K562 (cell line): ENCODE data around the gene MBOAT2. TPM values are rescaled to one million over a fixed set of nuclear protein-coding genes. Genes with fewer than 3 reads are reported as not detected.

Experiments used
- ATAC-seq: fragments of 200-7000 bp; cut with Tn5 transposase; 3 replicates; pipeline ENCODE4 v1.9.1; 2020; ENCODE audit warnings: moderate library complexity
- BruUV-seq: library from RNA; stranded (reverse); fragments of 400-500 nt; replicated peaks from 2 replicates; lab custom pipeline; 2021; lab: Mats Ljungman, UMichigan
- CTCF ChIA-PET: fragments of 300-600 bp; formaldehyde crosslinking; extraction: SDS; loops from one replicate; lab custom pipeline; 2021; ENCODE audit warnings: low intra/inter-chr PET ratio; lab: Yijun Ruan, JAX
- POLR2A ChIA-PET: fragments of 300-600, 350-650 bp; sonication (Branson Sonifier 250); formaldehyde crosslinking; extraction: SDS; loops from one replicate; lab custom pipeline; 2021; ENCODE audit warnings: antibody characterized with exemption, inconsistent platforms; lab: Yijun Ruan, JAX
- DNase-seq, 4 experiments: peaks; one replicate each; pipeline versions ENCODE4 v3.0.0 to v3.0.0-alpha.2; 2011 to 2018; ENCODE audit warnings: low spot score in 3 of 4, mixed read lengths in 3 of 4; ENCODE audit errors: extremely low read depth in 1 of 4
- FAIRE-seq: peaks from 2 replicates; lab custom pipeline; 2011; peaks lifted over from hg19 to GRCh38; lab: Jason Lieb, UNC
- H2AFZ ChIP-seq: 2 replicates; pipeline ENCODE4 v1.6.0; 2011; ENCODE audit warnings: low read depth, low read length, control low read depth, inconsistent platforms
- H3K27ac ChIP-seq: fragments of 200-600 bp; 3 replicates; pipeline ENCODE4 v1.8.0; 2011; ENCODE audit warnings: low read depth, mild to moderate bottlenecking, control low read depth, inconsistent platforms, low read length, moderate library complexity, mixed read lengths; ENCODE audit errors: extremely low read depth
- H3K27me3 ChIP-seq, 2 experiments: fragments of 300-600 bp in 1 of 2; 2 replicates in 1 of 2; 3 replicates in 1 of 2; pipeline versions ENCODE4 v1.6.0 to v1.8.0; 2011; ENCODE audit warnings: inconsistent platforms in 2 of 2, low read length in 2 of 2, mild to moderate bottlenecking in 1 of 2, mixed read lengths in 1 of 2, moderate library complexity in 1 of 2; ENCODE audit not compliant: control insufficient read depth in 2 of 2, insufficient read depth in 2 of 2
- H3K36me3 ChIP-seq: fragments of 300-600 bp; 3 replicates; pipeline ENCODE4 v1.8.0; 2011; ENCODE audit warnings: mild to moderate bottlenecking, low read length, inconsistent platforms; ENCODE audit not compliant: control insufficient read depth, insufficient read depth
- H3K4me1 ChIP-seq, 2 experiments: fragments of 200-600 bp in 1 of 2; replicated peaks in 1 of 2; 2 replicates in 1 of 2; 3 replicates in 1 of 2; pipeline versions ENCODE4 v1.5.1 to v1.8.0; 2011; ENCODE audit warnings: inconsistent platforms in 2 of 2, low read length in 2 of 2, mild to moderate bottlenecking in 1 of 2, mixed read lengths in 1 of 2, moderate library complexity in 1 of 2; ENCODE audit not compliant: control insufficient read depth in 2 of 2, insufficient read depth in 2 of 2
- H3K4me2 ChIP-seq: 2 replicates; pipeline ENCODE4 v1.6.1; 2011; ENCODE audit warnings: low read length, control low read depth, inconsistent platforms, mixed read lengths; ENCODE audit not compliant: insufficient read depth
- H3K4me3 ChIP-seq: fragments of 200-600 bp; sonication (generic), shearing (Covaris generic); 2 replicates; pipeline ENCODE4 v1.5.1; 2016; ENCODE audit warnings: control low read depth, inconsistent platforms
- H3K79me2 ChIP-seq: fragments of 200-600 bp; 3 replicates; pipeline ENCODE4 v1.8.0; 2011; ENCODE audit warnings: low read length, inconsistent platforms; ENCODE audit not compliant: control insufficient read depth, insufficient read depth
- H3K9ac ChIP-seq, 2 experiments: 2 replicates each; pipeline versions ENCODE4 v1.6.0 to v1.6.1; 2011; ENCODE audit warnings: low read depth in 2 of 2, low read length in 2 of 2, control low read depth in 1 of 2, inconsistent platforms in 1 of 2, mild to moderate bottlenecking in 1 of 2, mixed read lengths in 1 of 2; ENCODE audit not compliant: insufficient read depth in 1 of 2
- H3K9me1 ChIP-seq: one replicate; pipeline ENCODE4 v1.6.0; 2011; ENCODE audit warnings: inconsistent platforms, mild to moderate bottlenecking, low read length, moderate library complexity; ENCODE audit not compliant: control insufficient read depth, insufficient read depth
- H3K9me3 ChIP-seq: replicated peaks from 2 replicates; pipeline ENCODE4 v1.5.1; 2011; ENCODE audit warnings: low read depth, low read length, inconsistent platforms; ENCODE audit not compliant: control insufficient read depth, insufficient read depth
- H4K20me1 ChIP-seq: replicated peaks from 2 replicates; pipeline ENCODE4 v1.6.1; 2011; ENCODE audit warnings: low read length, inconsistent platforms, mixed read lengths; ENCODE audit not compliant: control insufficient read depth, insufficient read depth
- BRD4 ChIP-seq: fragments of 200-600 bp; sonication (generic); IDR thresholded peaks from 2 replicates; pipeline ENCODE4 v1.6.1; 2017; ENCODE audit warnings: inconsistent platforms
- CREM ChIP-seq: IDR thresholded peaks from 2 replicates; pipeline ENCODE4 v1.6.1; 2014; ENCODE audit warnings: antibody characterized with exemption, low read depth
- EP400 ChIP-seq: fragments of 450-650 bp; IDR thresholded peaks from 2 replicates; pipeline ENCODE4 v1.6.1; 2017; ENCODE audit warnings: antibody characterized with exemption, mild to moderate bottlenecking, moderate library complexity
- ETV1 ChIP-seq: fragments of 450-650 bp; conservative IDR thresholded peaks from 2 replicates; pipeline ENCODE4 v1.6.1; 2016; ENCODE audit warnings: missing genetic modification characterization, control low read depth, low read depth, missing compliant biosample characterization
- ETV6 ChIP-seq, 3 experiments: fragments of 150-350 bp in 1 of 3; sonication (generic) in 1 of 3; formaldehyde crosslinking in 1 of 3; IDR thresholded peaks; 2 replicates each; pipeline versions ENCODE4 v1.6.1 to v1.8.0; 2014 to 2022; ENCODE audit warnings: borderline replicate concordance in 2 of 3, low read depth in 2 of 3, antibody characterized with exemption in 1 of 3, low read length in 1 of 3, mild to moderate bottlenecking in 1 of 3, missing genetic modification reagents in 1 of 3
- FOXK2 ChIP-seq, 2 experiments: fragments of 450-650 bp; IDR thresholded peaks in 1 of 2; conservative IDR thresholded peaks in 1 of 2; 2 replicates each; pipeline ENCODE4 v1.6.1; 2016; ENCODE audit warnings: low read depth in 2 of 2, mild to moderate bottlenecking in 1 of 2
- HDAC1 ChIP-seq, 2 experiments: fragments of 450-650 bp; IDR thresholded peaks; 2 replicates each; pipeline ENCODE4 v1.6.1; 2016 to 2017; ENCODE audit warnings: inconsistent platforms in 1 of 2, mild to moderate bottlenecking in 1 of 2, moderate library complexity in 1 of 2
- HNRNPLL ChIP-seq: fragments of 200-400 bp; formaldehyde crosslinking; IDR thresholded peaks from 2 replicates; pipeline ENCODE4 v1.6.1; 2017; ENCODE audit warnings: low read length, low read depth, mild to moderate bottlenecking; ENCODE audit not compliant: poor library complexity, severe bottlenecking
- KAT2B ChIP-seq: IDR thresholded peaks from one replicate; pipeline ENCODE4 v1.6.1; 2012; ENCODE audit warnings: low read depth, mild to moderate bottlenecking, control low read depth, inconsistent platforms, low read length, moderate library complexity
- MNT ChIP-seq, 2 experiments: fragments of 450-650 bp; conservative IDR thresholded peaks; 2 replicates each; pipeline ENCODE4 v1.6.1; 2017; ENCODE audit warnings: mild to moderate bottlenecking in 2 of 2, moderate library complexity in 2 of 2
- NCOR1 ChIP-seq: fragments of 450-650 bp; IDR thresholded peaks from 2 replicates; pipeline ENCODE4 v1.6.1; 2016; ENCODE audit warnings: mild to moderate bottlenecking, moderate library complexity
- TAF1 ChIP-seq: IDR thresholded peaks from 2 replicates; pipeline ENCODE4 v1.6.1; 2011; ENCODE audit warnings: mild to moderate bottlenecking, low read length, moderate library complexity; ENCODE audit not compliant: insufficient read depth, control insufficient read depth, severe bottlenecking; ENCODE audit errors: extremely low read depth
- TAF9B ChIP-seq: fragments of 450-650 bp; IDR thresholded peaks from 2 replicates; pipeline ENCODE4 v1.6.1; 2018; ENCODE audit warnings: mild to moderate bottlenecking; ENCODE audit not compliant: partially characterized antibody
- ZBTB17 ChIP-seq: fragments of 450-650 bp; formaldehyde crosslinking; IDR thresholded peaks from 2 replicates; pipeline ENCODE4 v1.4.0; 2020; ENCODE audit warnings: mild to moderate bottlenecking
- WGBS: fragments of 100-300 bp; shearing (Covaris generic); methylation state at CpG from one replicate; pipeline ENCODE4 v1.1.6; 2016; ENCODE audit warnings: low coverage, mixed read lengths; ENCODE audit not compliant: insufficient coverage; ENCODE audit errors: missing lambda C conversion rate; 5-methylcytosine and 5-hydroxymethylcytosine counted together
- in situ Hi-C: fragments of 300-500 bp; cut with MboI; formaldehyde crosslinking; loops from 4 replicates; pipeline ENCODE4 v1.15.0; 2018; ENCODE audit warnings: inconsistent platforms, mixed read lengths
- intact Hi-C: fragments of 100-400 bp; cut with micrococcal nuclease; formaldehyde crosslinking; loops from 2 replicates; pipeline ENCODE4 v1.14.2; 2022
- polyA plus RNA-seq, 8 experiments: library from polyadenylated mRNA; depleted of rRNA in 4 of 8; stranded (reverse) in 5 of 8; unstranded in 3 of 8; fragments of >200 nt; fragmentation: Nextera tagmentation in 2 of 8; fragmentation: Illumina TruSeq in 1 of 8; extraction: Ambion mirVana in 2 of 8; extraction: Trizol in 1 of 8; gene quantifications; 2 replicates each; pipeline versions ENCODE4 v1.2.1 to v1.2.3, GENCODE V29; 2011 to 2014; ENCODE audit warnings: inconsistent platforms in 1 of 8, missing spikeins in 1 of 8
- total RNA-seq, 7 experiments: library from RNA; depleted of rRNA in 6 of 7; stranded (reverse); fragments of >200 nt in 6 of 7; fragmentation: Illumina TruSeq in 2 of 7; extraction: Trizol in 2 of 7; gene quantifications; 2 replicates each; pipeline versions ENCODE4 v1.2.1 to v1.2.3, GENCODE V29; 2011 to 2021; ENCODE audit warnings: low replicate concordance in 1 of 7
- TF ChIP-seq, protein P1 (sequence below): fragments of 150-350 bp; conservative IDR thresholded peaks from 2 replicates; pipeline ENCODE4 v1.6.1; 2014; ENCODE audit warnings: low read length

MBOAT2 gene
- total and polyA plus RNA-seq, 9 of the 15 experiments (the other 6 are each of a cell fraction or from before 2014, with no cell fraction given), result 8.4 to 122 (median 27.6) TPM

- FAIRE-seq (no peak), DNase-seq (peak in 1 of 4 experiments; percentile 41), ATAC-seq (peak; percentile 0; the same call in 1 of the 3 replicates)
- Histone ChIP-seq H3K27me3 (no peaks in the 10 kb centered on the region), H3K79me2 (peaks cover 85% of the 10 kb centered on the region), H3K9ac (peak overlapping the region; percentile 2 to 65; a peak in 2 of 4 replicates), H3K27ac (peak overlapping the region; percentile 54), H3K9me1 (no peaks in the 10 kb centered on the region), H2AFZ (peak overlapping the region; percentile 43; the same call in 1 of the 2 replicates), H3K4me2 (peak overlapping the region; percentile 79), H3K4me3 (peak overlapping the region; percentile 68), H3K36me3 (peaks cover 5% of the 10 kb centered on the region), H3K9me3 (peaks cover 5% of the 10 kb centered on the region; the same call in 1 of the 2 replicates), H3K4me1 (peaks cover 30 to 49% of the 10 kb centered on the region in 2 experiments), H4K20me1 (no peaks in the 10 kb centered on the region)
- in situ Hi-C loops (no loop called here), intact Hi-C loops (loop anchor here (5.0 kb wide), 1 partner anchor 101 kb away; no protein-coding TSS in a partner anchor)
- POLR2A ChIA-PET, result interaction anchor here (1.1 to 1.7 kb wide), 3 partner anchors 11 to 64 kb away, joined by 3 to 4 read pairs (median 3); no protein-coding TSS in a partner anchor
- no TSS peak for BruUV-seq
- CTCF ChIA-PET, result no interaction called here
- WGBS, result 16% methylated on average over 5 of the region's 5 CpGs
- TF ChIP-seq ETV6 (IDR thresholded peaks at IDR 0.05; ENCODE audit: borderline replicate concordance in 1 of 2, low read depth in 2 of 2, low read length in 1 of 2) (no peak), ETV6 (CRISPR knock-in tag; IDR thresholded peaks at IDR 0.05; ENCODE audit: borderline replicate concordance) (no peak), KAT2B (no peak), NCOR1 (no peak), BRD4 (no peak), HNRNPLL (no peak), HDAC1 (IDR thresholded peaks at IDR 0.05) (0 out of 4 replicates have a peak, but pooled peaks of 1 of the 2 experiments have one; percentile 27), TAF9B (peak; percentile 19), ETV1 (tag) (no peak), MNT (conservative IDR thresholded peaks at IDR 0.05) (peak; percentile 48 to 55), TAF1 (no peak), ZBTB17 (CRISPR knock-in tag) (no peak), CREM (0 out of 2 replicates have a peak, but pooled peaks have one; percentile 22), EP400 (peak; percentile 30; the same call in 1 of the 2 replicates), FOXK2 (conservative IDR thresholded peaks at IDR 0.05 in 1 of 2, IDR thresholded peaks at IDR 0.05 in 1 of 2; ENCODE audit: low read depth in 2 of 2) (0 out of 4 replicates have a peak, but pooled peaks of 1 of the 2 experiments have one; percentile 18)
- TF ChIP-seq, protein P1, sequence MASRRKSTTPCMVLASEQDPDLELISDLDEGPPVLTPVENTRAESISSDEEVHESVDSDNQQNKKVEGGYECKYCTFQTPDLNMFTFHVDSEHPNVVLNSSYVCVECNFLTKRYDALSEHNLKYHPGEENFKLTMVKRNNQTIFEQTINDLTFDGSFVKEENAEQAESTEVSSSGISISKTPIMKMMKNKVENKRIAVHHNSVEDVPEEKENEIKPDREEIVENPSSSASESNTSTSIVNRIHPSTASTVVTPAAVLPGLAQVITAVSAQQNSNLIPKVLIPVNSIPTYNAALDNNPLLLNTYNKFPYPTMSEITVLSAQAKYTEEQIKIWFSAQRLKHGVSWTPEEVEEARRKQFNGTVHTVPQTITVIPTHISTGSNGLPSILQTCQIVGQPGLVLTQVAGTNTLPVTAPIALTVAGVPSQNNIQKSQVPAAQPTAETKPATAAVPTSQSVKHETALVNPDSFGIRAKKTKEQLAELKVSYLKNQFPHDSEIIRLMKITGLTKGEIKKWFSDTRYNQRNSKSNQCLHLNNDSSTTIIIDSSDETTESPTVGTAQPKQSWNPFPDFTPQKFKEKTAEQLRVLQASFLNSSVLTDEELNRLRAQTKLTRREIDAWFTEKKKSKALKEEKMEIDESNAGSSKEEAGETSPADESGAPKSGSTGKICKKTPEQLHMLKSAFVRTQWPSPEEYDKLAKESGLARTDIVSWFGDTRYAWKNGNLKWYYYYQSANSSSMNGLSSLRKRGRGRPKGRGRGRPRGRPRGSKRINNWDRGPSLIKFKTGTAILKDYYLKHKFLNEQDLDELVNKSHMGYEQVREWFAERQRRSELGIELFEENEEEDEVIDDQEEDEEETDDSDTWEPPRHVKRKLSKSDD, result no peak
Measured at GRCh38 chr2:9001229-9001628, 2.3 kb downstream of the MBOAT2 start.
